ENCODE measurements around the gene SYTL1. TPM values are rescaled to one million over a fixed set of nuclear protein-coding genes. Genes with fewer than 3 reads are reported as not detected.
A peak's percentile ranks its signal among the peaks of the same experiment; 100 is the strongest.

The SYTL1 gene
- total RNA-seq, 1 donor from 2014 or later: 56.2 TPM

GRCh38 chr1:27392778-27393635 lies 51.2 kb downstream of the SYTL1 start:
- intact Hi-C loops (cut with DNase I): loop anchor here (10.0 kb wide), 1 partner anchor 272 kb away; no protein-coding TSS in a partner anchor
- no peak for DNase-seq (ENCODE audit: extremely low spot score in 2 of 2)
- no peaks in the 10 kb centered on the region for H3K36me3 ChIP-seq
- H3K4me1 ChIP-seq: peaks cover 19% of the 10 kb centered on the region
- H3K27me3 ChIP-seq: no peaks in the 10 kb centered on the region
- no peak for TF ChIP-seq POLR2A (IDR thresholded peaks at IDR 0.05)
- no peak for TF ChIP-seq CTCF (IDR thresholded peaks at IDR 0.05)
- TF ChIP-seq POLR2AphosphoS5 (IDR thresholded peaks at IDR 0.05; ENCODE audit: insufficient read depth in 1 of 2, low read depth in 1 of 2): no peak
- peak overlapping the region; percentile 78 for H3K27ac ChIP-seq
- H3K9me3 ChIP-seq: no peaks in the 10 kb centered on the region
- H3K4me3 ChIP-seq: peak overlapping the region; percentile 46 to 59

DNA sequence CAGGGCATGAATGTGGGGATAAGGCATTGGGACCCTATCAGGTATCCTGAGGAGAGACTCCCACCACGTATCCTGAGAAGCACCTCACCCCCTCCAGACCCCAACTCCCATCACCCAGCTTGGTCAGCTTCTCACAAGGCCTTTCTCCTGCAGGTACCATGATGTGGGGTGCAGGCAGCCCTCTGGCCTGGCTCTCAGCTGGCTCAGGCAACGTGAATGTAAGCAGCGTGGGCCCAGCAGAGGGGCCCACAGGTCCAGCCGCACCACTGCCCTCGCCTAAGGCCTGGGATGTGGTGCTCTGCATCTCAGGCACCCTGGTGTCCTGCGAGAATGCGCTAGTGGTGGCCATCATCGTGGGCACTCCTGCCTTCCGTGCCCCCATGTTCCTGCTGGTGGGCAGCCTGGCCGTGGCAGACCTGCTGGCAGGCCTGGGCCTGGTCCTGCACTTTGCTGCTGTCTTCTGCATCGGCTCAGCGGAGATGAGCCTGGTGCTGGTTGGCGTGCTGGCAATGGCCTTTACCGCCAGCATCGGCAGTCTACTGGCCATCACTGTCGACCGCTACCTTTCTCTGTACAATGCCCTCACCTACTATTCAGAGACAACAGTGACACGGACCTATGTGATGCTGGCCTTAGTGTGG lies 51.9 kb downstream of the SYTL1 start:
- Histone ChIP-seq H3K36me3 (no peaks in the 10 kb centered on the region), H3K4me3 (no peak overlapping the region), H3K27me3 (no peaks in the 10 kb centered on the region), H3K9me3 (no peaks in the 10 kb centered on the region), H3K4me1 (peaks cover 19% of the 10 kb centered on the region), H3K27ac (no peak overlapping the region)
- intact Hi-C loops (cut with DNase I): loop anchor here (2.0 to 10.0 kb wide), 3 partner anchors 37 to 271 kb away; no protein-coding TSS in a partner anchor
- no peak for DNase-seq (ENCODE audit: extremely low spot score in 2 of 2)
- no peak for TF ChIP-seq POLR2AphosphoS5 (IDR thresholded peaks at IDR 0.05; ENCODE audit: insufficient read depth in 1 of 2, low read depth in 1 of 2)
- no peak for TF ChIP-seq CTCF (IDR thresholded peaks at IDR 0.05)
- no peak for TF ChIP-seq POLR2A (IDR thresholded peaks at IDR 0.05)

GRCh38 chr1:27394282-27394658 lies 52.4 kb downstream of the SYTL1 start:
- DNase-seq (ENCODE audit: extremely low spot score in 2 of 2): no peak
- no peak overlapping the region for H3K27ac ChIP-seq
- no peak overlapping the region for H3K4me3 ChIP-seq
- H3K27me3 ChIP-seq: no peaks in the 10 kb centered on the region
- intact Hi-C loops (cut with DNase I): loop anchor here (2.0 to 10.0 kb wide), 3 partner anchors 37 to 271 kb away; no protein-coding TSS in a partner anchor
- H3K9me3 ChIP-seq: no peaks in the 10 kb centered on the region
- H3K36me3 ChIP-seq: no peaks in the 10 kb centered on the region
- peaks cover 22% of the 10 kb centered on the region for H3K4me1 ChIP-seq
- TF ChIP-seq POLR2A (IDR thresholded peaks at IDR 0.05) (no peak), CTCF (IDR thresholded peaks at IDR 0.05) (no peak), POLR2AphosphoS5 (IDR thresholded peaks at IDR 0.05; ENCODE audit: insufficient read depth in 1 of 2, low read depth in 1 of 2) (no peak)

- intact Hi-C loops (cut with DNase I): loop anchor here (2.0 to 10.0 kb wide), 3 partner anchors 38 to 270 kb away; no protein-coding TSS in a partner anchor
- no peak overlapping the region for H3K27ac ChIP-seq
- DNase-seq (ENCODE audit: extremely low spot score in 2 of 2): no peak
- no peaks in the 10 kb centered on the region for H3K9me3 ChIP-seq
- no peak for TF ChIP-seq POLR2A (IDR thresholded peaks at IDR 0.05)
- TF ChIP-seq POLR2AphosphoS5 (IDR thresholded peaks at IDR 0.05; ENCODE audit: insufficient read depth in 1 of 2, low read depth in 1 of 2): no peak
- TF ChIP-seq CTCF (IDR thresholded peaks at IDR 0.05): no peak
- H3K36me3 ChIP-seq: no peaks in the 10 kb centered on the region
- H3K27me3 ChIP-seq: no peaks in the 10 kb centered on the region
- H3K4me3 ChIP-seq: no peak overlapping the region
- H3K4me1 ChIP-seq: peaks cover 29% of the 10 kb centered on the region
Measured at GRCh38 chr1:27394925-27395324, 53.1 kb downstream of the SYTL1 start.
